ENCODE results near the gene BUB3.

DNA sequence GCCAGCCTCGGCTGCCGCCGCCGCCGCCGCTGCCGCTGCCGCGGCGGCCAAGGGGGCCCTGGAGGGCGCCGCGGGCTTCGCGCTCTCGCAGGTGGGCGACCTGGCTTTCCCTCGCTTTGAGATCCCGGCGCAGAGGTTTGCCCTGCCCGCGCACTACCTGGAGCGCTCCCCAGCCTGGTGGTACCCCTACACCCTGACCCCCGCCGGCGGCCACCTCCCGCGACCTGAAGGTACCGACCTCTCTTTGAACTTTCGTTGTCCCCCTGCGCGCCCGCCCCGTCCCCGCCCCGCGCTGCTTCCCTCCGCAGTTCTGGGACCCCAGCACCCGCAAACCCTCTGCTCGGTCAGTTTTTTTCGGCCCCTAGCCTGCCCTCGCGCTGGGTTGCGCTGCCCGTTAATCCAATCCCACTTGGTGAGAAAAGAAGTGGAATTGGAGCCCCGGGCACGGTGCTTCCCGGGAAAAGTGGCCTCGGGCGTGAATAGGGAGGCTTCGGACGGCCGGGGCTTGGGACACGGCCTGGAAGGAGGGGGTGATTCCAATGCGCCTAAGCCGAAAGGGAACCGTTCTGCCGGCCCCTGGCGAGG lies 17.9 kb upstream of the BUB3 start:
- no peak for TF ChIP-seq CTCF (conservative IDR thresholded peaks at IDR 0.05; ENCODE audit: low read length)
- TF ChIP-seq EZH2phosphoT487 (IDR thresholded peaks at IDR 0.05; ENCODE audit: borderline replicate concordance) = no peak
